AG04450 (cell line): ENCODE results near the gene TMSB10. TPM values are rescaled to one million over a fixed set of nuclear protein-coding genes. Genes with fewer than 3 reads are reported as not detected.
A peak's percentile ranks its signal among the peaks of the same experiment; 100 is the strongest.
"Not testable (repeated sequence)": the region's sequence is repeated elsewhere in the genome, so short reads cannot be mapped to it uniquely, and the experiment has no call there.

Experiments
- CTCF ChIA-PET: fragments of 300-600, 350-600 bp; formaldehyde crosslinking; extraction: SDS; loops from one replicate; lab custom pipeline; 2022; ENCODE audit warnings: antibody characterized with exemption, inconsistent platforms; lab: Charles Lee
- POLR2A ChIA-PET: fragments of 350-600 bp; formaldehyde crosslinking; extraction: SDS; loops from one replicate; lab custom pipeline; 2021; ENCODE audit warnings: antibody characterized with exemption, inconsistent platforms; lab: Yijun Ruan, JAX
- DNase-seq: peaks from one replicate; pipeline ENCODE4 v3.0.0-alpha.2; 2011; ENCODE audit warnings: low read depth, low spot score
- H3K27ac ChIP-seq: one replicate; pipeline ENCODE4 v1.5.1; 2012; ENCODE audit warnings: low read depth, low read length, control low read depth
- H3K27me3 ChIP-seq: one replicate; pipeline ENCODE4 v1.6.0; 2012; ENCODE audit warnings: low read length; ENCODE audit not compliant: control insufficient read depth, insufficient read depth
- H3K4me3 ChIP-seq: 2 replicates; pipeline ENCODE4 v1.5.1; 2011; ENCODE audit warnings: mild to moderate bottlenecking, low read depth, low read length, control low read depth
- H3K9me3 ChIP-seq: 2 replicates; pipeline ENCODE4 v1.5.1; 2012; ENCODE audit warnings: low read length; ENCODE audit not compliant: control insufficient read depth, insufficient read depth
- polyA plus RNA-seq: library from polyadenylated mRNA; depleted of rRNA; stranded (reverse); fragments of >200 nt; gene quantifications from 2 replicates; pipeline ENCODE4 v1.2.3, GENCODE V29; 2011
- TF ChIP-seq, protein P1 (sequence below): IDR thresholded peaks from 2 replicates; pipeline ENCODE4 v1.5.1; 2011; ENCODE audit warnings: low read depth, low read length, control low read depth, inconsistent platforms

TMSB10 gene
- polyA plus RNA-seq, 1 experiment, result 5,651 TPM

GRCh38 chr2:84875213-84875560, 30.3 kb upstream of the TMSB10 start:
- no peak overlapping the region for H3K27ac ChIP-seq
- TF ChIP-seq, protein P1, sequence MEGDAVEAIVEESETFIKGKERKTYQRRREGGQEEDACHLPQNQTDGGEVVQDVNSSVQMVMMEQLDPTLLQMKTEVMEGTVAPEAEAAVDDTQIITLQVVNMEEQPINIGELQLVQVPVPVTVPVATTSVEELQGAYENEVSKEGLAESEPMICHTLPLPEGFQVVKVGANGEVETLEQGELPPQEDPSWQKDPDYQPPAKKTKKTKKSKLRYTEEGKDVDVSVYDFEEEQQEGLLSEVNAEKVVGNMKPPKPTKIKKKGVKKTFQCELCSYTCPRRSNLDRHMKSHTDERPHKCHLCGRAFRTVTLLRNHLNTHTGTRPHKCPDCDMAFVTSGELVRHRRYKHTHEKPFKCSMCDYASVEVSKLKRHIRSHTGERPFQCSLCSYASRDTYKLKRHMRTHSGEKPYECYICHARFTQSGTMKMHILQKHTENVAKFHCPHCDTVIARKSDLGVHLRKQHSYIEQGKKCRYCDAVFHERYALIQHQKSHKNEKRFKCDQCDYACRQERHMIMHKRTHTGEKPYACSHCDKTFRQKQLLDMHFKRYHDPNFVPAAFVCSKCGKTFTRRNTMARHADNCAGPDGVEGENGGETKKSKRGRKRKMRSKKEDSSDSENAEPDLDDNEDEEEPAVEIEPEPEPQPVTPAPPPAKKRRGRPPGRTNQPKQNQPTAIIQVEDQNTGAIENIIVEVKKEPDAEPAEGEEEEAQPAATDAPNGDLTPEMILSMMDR, result no peak
- H3K9me3 ChIP-seq, result no peaks in the 10 kb centered on the region
- no peaks in the 10 kb centered on the region for H3K27me3 ChIP-seq
- POLR2A ChIA-PET, result no interaction called here
- no peak for DNase-seq
- CTCF ChIA-PET, result no interaction called here
- no peak overlapping the region for H3K4me3 ChIP-seq

- H3K4me3 ChIP-seq, CTCF ChIA-PET, POLR2A ChIA-PET, H3K27me3 ChIP-seq, H3K9me3 ChIP-seq, DNase-seq, H3K27ac ChIP-seq: not testable (repeated sequence)
Observed at GRCh38 chr2:84875619-84876018, 29.8 kb upstream of the TMSB10 start.

- POLR2A ChIA-PET, result no interaction called here
- no peak for DNase-seq
- H3K9me3 ChIP-seq, result no peaks in the 10 kb centered on the region; the same call in 1 of the 2 replicates
- TF ChIP-seq, protein P1, result no peak
- CTCF ChIA-PET, result no interaction called here
- H3K4me3 ChIP-seq, result no peak overlapping the region
- H3K27ac ChIP-seq, result no peak overlapping the region
- H3K27me3 ChIP-seq, result no peaks in the 10 kb centered on the region
Observed at GRCh38 chr2:84876369-84876768, 29.1 kb upstream of the TMSB10 start.

DNA sequence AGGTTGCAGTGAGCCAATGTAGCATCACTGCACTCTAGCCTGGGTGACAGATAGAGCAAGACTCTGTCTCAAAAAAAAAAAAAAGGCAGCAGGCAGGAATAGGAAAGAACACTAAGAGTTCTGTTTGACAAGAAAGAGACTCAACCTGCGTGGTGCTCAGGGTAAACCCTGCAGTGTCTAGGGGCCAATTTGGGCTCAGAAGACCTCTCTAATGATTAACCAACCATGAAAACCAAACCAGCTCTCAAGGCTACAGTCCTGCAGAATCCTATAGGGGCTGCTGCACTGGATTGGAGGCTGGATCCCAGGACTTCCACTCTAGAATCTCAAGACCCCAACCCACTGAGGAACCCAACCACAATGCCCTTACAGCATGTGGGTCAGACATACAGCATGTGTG, 27.0 kb upstream of the TMSB10 start:
- H3K9me3 ChIP-seq, result no peaks in the 10 kb centered on the region; the same call in 1 of the 2 replicates
- ChIA-PET POLR2A (interaction anchor here (1.1 kb wide), 1 partner anchor 29 kb away, joined by 3 read pairs; no protein-coding TSS in a partner anchor), CTCF (no interaction called here)
- no peak overlapping the region for H3K27ac ChIP-seq
- TF ChIP-seq, protein P1, result no peak
- DNase-seq, result no peak
- no peaks in the 10 kb centered on the region for H3K27me3 ChIP-seq
- no peak overlapping the region for H3K4me3 ChIP-seq

GRCh38 chr2:84878896-84879583, 26.4 kb upstream of the TMSB10 start:
- H3K27ac ChIP-seq, result no peak overlapping the region
- CTCF ChIA-PET, result interaction anchor here (0.7 to 1.4 kb wide), 2 partner anchors 10 to 397 kb away, joined by 3 read pairs; no protein-coding TSS in a partner anchor
- H3K9me3 ChIP-seq, result no peaks in the 10 kb centered on the region; the same call in 1 of the 2 replicates
- POLR2A ChIA-PET, result interaction anchor here (0.7 to 1.1 kb wide), 2 partner anchors 27 to 28 kb away, joined by 3 to 6 read pairs; partner anchors contain the start of gene TMSB10
- DNase-seq, result no peak
- H3K27me3 ChIP-seq, result no peaks in the 10 kb centered on the region
- TF ChIP-seq, protein P1, result no peak
- H3K4me3 ChIP-seq, result peak overlapping the region; percentile 76
